Measurements from ENCODE around the gene LRRC75A. TPM values are rescaled to one million over a fixed set of nuclear protein-coding genes. Genes with fewer than 3 reads are reported as not detected.
A peak's percentile ranks its signal among the peaks of the same experiment; 100 is the strongest.

Gene LRRC75A
- total and polyA plus RNA-seq, 2 donors (not counting 3 experiments of a cell fraction or from before 2014, with no cell fraction given), result 3.7 to 6.1 TPM

DNA sequence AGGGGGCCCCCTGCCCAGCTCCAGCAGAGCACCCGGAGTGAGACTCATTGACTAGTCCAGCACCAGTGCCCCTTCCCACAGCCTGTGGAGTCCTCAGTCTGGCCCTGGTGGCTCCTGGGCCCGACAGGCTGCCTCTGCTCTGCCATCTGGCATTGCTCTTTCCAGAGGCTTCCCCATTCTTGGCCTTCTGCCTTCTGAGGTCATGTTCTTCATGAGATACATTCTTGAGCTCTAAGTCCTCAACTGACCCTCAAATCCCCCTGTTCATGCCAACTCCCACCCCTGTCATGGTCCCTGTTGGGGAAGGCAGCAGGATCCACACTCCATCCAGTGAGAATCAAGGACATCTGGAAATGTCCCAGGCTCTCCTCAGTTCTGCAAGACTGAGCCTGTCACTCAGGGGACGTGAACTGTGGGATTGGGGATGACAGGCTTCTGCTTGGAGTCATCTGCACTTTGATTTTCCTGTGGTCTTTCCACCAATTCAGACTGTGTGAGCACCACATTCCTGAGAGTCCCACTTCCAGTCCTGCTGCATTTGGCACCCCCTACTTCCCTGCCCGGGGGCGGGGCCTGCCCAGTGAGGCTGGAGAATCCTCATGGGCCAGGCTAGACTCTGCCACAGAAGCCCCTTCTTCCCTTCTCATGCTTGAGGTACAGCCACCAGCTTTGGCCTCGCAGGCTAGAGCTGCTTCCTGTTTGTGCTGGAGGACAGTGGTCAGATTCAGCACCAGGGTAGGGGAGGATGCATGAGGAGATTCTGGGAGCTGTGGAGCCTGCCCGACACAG, 73.9 kb downstream of the LRRC75A start:
- H3K27ac ChIP-seq (ENCODE audit: insufficient read depth, low read depth, low read length), result no peak overlapping the region
- no peaks in the 10 kb centered on the region for H3K9me3 ChIP-seq (replicated peaks; ENCODE audit: control insufficient read depth, insufficient read depth, low read length)
- ChIA-PET POLR2A (interaction anchor here (1.0 kb wide), 1 partner anchor 21 kb away, joined by 4 read pairs; no protein-coding TSS in a partner anchor), CTCF (interaction anchor here (1.1 to 2.1 kb wide), 3 partner anchors 10 to 103 kb away, joined by 3 to 8 read pairs (median 5); no protein-coding TSS in a partner anchor)
- TF ChIP-seq POLR2AphosphoS5 (IDR thresholded peaks at IDR 0.05; ENCODE audit: insufficient read depth, low read depth, low read length) (no peak), JUN (IDR thresholded peaks at IDR 0.05; ENCODE audit: borderline replicate concordance, insufficient read depth, insufficient read length, low read depth) (no peak)
- FAIRE-seq (no peak), DNase-seq (ENCODE audit: low read depth, low spot score) (no peak)
- no peaks in the 10 kb centered on the region for H3K36me3 ChIP-seq (ENCODE audit: control insufficient read depth in 2 of 2, extremely low read depth in 1 of 2, insufficient read depth in 2 of 2, low read length in 2 of 2)
- no peak overlapping the region for H3K4me2 ChIP-seq (ENCODE audit: insufficient read depth, low read length)
- no TSS peak for BruUV-seq (replicated peaks)
- peaks cover 23% of the 10 kb centered on the region for H3K4me1 ChIP-seq (ENCODE audit: control insufficient read depth, extremely low read depth, insufficient read depth, low read length)
- H3K9me1 ChIP-seq (replicated peaks; ENCODE audit: control insufficient read depth, extremely low read depth, insufficient read depth, low read length), result no peaks in the 10 kb centered on the region
- no peaks in the 10 kb centered on the region for H3K27me3 ChIP-seq (ENCODE audit: control insufficient read depth in 2 of 2, insufficient read depth in 2 of 2, low read length in 2 of 2)
- H2AFZ ChIP-seq (ENCODE audit: low read depth, low read length), result peak overlapping the region; percentile 47
- H3K79me2 ChIP-seq (ENCODE audit: control insufficient read depth, insufficient read depth, low read length), result no peaks in the 10 kb centered on the region
- intact Hi-C loops (cut with micrococcal nuclease), result loop anchor here (10.0 kb wide), 1 partner anchor 53 kb away; no protein-coding TSS in a partner anchor
- H3K9ac ChIP-seq (replicated peaks; ENCODE audit: extremely low read depth, insufficient read depth, low read length), result no peak overlapping the region
- H3K4me3 ChIP-seq (replicated peaks in 1 of 3; ENCODE audit: insufficient read depth in 1 of 3, low read depth in 1 of 3, low read length in 3 of 3), result no peak overlapping the region
- H4K20me1 ChIP-seq (replicated peaks; ENCODE audit: control insufficient read depth, extremely low read depth, insufficient read depth, low read length), result no peaks in the 10 kb centered on the region
- dilution Hi-C loops (cut with MboI; ENCODE audit: extremely low pct_ligation_motif_present, low sequenced_read_pairs), result no loop called here

DNA sequence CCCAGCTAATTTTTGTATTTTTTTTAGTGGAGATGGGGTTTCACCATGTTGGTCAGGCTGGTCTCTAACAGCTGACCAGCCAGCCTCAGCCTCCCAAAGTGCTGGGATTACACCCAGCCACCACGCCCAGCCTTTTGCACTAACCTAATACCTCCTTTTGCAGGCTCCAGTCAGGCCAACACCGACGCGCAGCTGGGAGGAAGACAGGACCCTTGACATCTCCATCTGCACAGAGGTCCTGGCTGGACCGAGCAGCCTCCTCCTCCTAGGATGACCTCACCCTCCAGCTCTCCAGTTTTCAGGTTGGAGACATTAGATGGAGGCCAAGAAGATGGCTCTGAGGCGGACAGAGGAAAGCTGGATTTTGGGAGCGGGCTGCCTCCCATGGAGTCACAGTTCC, 74.6 kb downstream of the LRRC75A start:
- no peaks in the 10 kb centered on the region for H3K9me1 ChIP-seq (replicated peaks; ENCODE audit: control insufficient read depth, extremely low read depth, insufficient read depth, low read length)
- no peak overlapping the region for H3K4me3 ChIP-seq (replicated peaks in 1 of 3; ENCODE audit: insufficient read depth in 1 of 3, low read depth in 1 of 3, low read length in 3 of 3)
- no peaks in the 10 kb centered on the region for H3K9me3 ChIP-seq (replicated peaks; ENCODE audit: control insufficient read depth, insufficient read depth, low read length)
- no peak for TF ChIP-seq FOS (IDR thresholded peaks at IDR 0.05; ENCODE audit: borderline replicate concordance, insufficient read depth, low read length)
- TF ChIP-seq, protein P1, sequence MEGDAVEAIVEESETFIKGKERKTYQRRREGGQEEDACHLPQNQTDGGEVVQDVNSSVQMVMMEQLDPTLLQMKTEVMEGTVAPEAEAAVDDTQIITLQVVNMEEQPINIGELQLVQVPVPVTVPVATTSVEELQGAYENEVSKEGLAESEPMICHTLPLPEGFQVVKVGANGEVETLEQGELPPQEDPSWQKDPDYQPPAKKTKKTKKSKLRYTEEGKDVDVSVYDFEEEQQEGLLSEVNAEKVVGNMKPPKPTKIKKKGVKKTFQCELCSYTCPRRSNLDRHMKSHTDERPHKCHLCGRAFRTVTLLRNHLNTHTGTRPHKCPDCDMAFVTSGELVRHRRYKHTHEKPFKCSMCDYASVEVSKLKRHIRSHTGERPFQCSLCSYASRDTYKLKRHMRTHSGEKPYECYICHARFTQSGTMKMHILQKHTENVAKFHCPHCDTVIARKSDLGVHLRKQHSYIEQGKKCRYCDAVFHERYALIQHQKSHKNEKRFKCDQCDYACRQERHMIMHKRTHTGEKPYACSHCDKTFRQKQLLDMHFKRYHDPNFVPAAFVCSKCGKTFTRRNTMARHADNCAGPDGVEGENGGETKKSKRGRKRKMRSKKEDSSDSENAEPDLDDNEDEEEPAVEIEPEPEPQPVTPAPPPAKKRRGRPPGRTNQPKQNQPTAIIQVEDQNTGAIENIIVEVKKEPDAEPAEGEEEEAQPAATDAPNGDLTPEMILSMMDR (IDR thresholded peaks at IDR 0.05; ENCODE audit: extremely low read depth in 1 of 2, insufficient read depth in 1 of 2, low read depth in 1 of 2, low read length in 2 of 2), result no peak
- TF ChIP-seq EZH2 (IDR thresholded peaks at IDR 0.05; ENCODE audit: borderline replicate concordance, low read depth, low read length, severe bottlenecking), result no peak
- TF ChIP-seq, protein P2, sequence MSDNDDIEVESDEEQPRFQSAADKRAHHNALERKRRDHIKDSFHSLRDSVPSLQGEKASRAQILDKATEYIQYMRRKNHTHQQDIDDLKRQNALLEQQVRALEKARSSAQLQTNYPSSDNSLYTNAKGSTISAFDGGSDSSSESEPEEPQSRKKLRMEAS (IDR thresholded peaks at IDR 0.05; ENCODE audit: insufficient read depth, insufficient read length), result no peak
- no peak for TF ChIP-seq POLR2A (IDR thresholded peaks at IDR 0.05; ENCODE audit: low read depth, low read length)
- TF ChIP-seq JUN (IDR thresholded peaks at IDR 0.05; ENCODE audit: borderline replicate concordance, insufficient read depth, insufficient read length, low read depth), result no peak
- TF ChIP-seq MYC (IDR thresholded peaks at IDR 0.05; ENCODE audit: low read depth, low read length), result no peak
- TF ChIP-seq GATA2 (IDR thresholded peaks at IDR 0.05; ENCODE audit: insufficient read depth, insufficient read length, low read depth, low read length), result no peak
- ChIA-PET POLR2A (interaction anchor here (1.0 kb wide), 1 partner anchor 21 kb away, joined by 4 read pairs; no protein-coding TSS in a partner anchor), CTCF (no interaction called here)
- no peak overlapping the region for H3K4me2 ChIP-seq (ENCODE audit: insufficient read depth, low read length)
- H4K20me1 ChIP-seq (replicated peaks; ENCODE audit: control insufficient read depth, extremely low read depth, insufficient read depth, low read length), result no peaks in the 10 kb centered on the region
- H3K79me2 ChIP-seq (ENCODE audit: control insufficient read depth, insufficient read depth, low read length), result no peaks in the 10 kb centered on the region
- BruUV-seq (replicated peaks), result no TSS peak
- intact Hi-C loops (cut with micrococcal nuclease), result loop anchor here (10.0 kb wide), 1 partner anchor 53 kb away; no protein-coding TSS in a partner anchor
- DNase-seq (ENCODE audit: low read depth, low spot score), result no peak
- no peak overlapping the region for H2AFZ ChIP-seq (ENCODE audit: low read depth, low read length)
- no peak overlapping the region for H3K9ac ChIP-seq (replicated peaks; ENCODE audit: extremely low read depth, insufficient read depth, low read length)
- no peaks in the 10 kb centered on the region for H3K27me3 ChIP-seq (ENCODE audit: control insufficient read depth in 2 of 2, insufficient read depth in 2 of 2, low read length in 2 of 2)
- no peak overlapping the region for H3K27ac ChIP-seq (ENCODE audit: insufficient read depth, low read depth, low read length)
- no peaks in the 10 kb centered on the region for H3K36me3 ChIP-seq (ENCODE audit: control insufficient read depth in 2 of 2, extremely low read depth in 1 of 2, insufficient read depth in 2 of 2, low read length in 2 of 2)
- no peak for FAIRE-seq
- H3K4me1 ChIP-seq (ENCODE audit: control insufficient read depth, extremely low read depth, insufficient read depth, low read length), result peaks cover 23% of the 10 kb centered on the region
- dilution Hi-C loops (cut with MboI; ENCODE audit: extremely low pct_ligation_motif_present, low sequenced_read_pairs), result no loop called here

Data from endothelial cell of umbilical vein (primary cell).